ENCODE measurements around the gene STX10.
"Not testable (repeated sequence)": the region's sequence is repeated elsewhere in the genome, so short reads cannot be mapped to it uniquely, and the experiment has no call there.

DNA sequence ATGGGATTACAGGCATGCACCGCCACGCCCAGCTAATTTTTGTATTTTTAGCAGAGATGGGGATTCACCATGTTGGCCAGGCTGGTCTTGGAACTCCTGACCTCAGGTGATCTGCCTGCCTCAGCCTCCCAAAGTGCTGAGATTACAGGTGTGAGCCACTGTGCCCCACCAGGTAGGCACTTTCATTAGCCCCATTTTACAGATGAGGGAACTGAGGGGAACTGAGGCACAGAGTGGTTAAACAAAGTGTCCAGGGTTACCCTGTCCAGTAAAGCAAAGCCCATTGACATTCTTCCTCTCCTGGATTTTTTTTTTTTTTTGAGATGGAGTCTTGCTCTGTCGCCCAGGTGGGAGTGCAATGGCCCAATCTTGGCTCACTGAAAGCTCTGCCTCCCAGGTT lies 16.0 kb upstream of the STX10 start:
- TF ChIP-seq POLR2A (IDR thresholded peaks at IDR 0.05) = not testable (repeated sequence)
- TF ChIP-seq, protein P1, sequence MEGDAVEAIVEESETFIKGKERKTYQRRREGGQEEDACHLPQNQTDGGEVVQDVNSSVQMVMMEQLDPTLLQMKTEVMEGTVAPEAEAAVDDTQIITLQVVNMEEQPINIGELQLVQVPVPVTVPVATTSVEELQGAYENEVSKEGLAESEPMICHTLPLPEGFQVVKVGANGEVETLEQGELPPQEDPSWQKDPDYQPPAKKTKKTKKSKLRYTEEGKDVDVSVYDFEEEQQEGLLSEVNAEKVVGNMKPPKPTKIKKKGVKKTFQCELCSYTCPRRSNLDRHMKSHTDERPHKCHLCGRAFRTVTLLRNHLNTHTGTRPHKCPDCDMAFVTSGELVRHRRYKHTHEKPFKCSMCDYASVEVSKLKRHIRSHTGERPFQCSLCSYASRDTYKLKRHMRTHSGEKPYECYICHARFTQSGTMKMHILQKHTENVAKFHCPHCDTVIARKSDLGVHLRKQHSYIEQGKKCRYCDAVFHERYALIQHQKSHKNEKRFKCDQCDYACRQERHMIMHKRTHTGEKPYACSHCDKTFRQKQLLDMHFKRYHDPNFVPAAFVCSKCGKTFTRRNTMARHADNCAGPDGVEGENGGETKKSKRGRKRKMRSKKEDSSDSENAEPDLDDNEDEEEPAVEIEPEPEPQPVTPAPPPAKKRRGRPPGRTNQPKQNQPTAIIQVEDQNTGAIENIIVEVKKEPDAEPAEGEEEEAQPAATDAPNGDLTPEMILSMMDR (IDR thresholded peaks at IDR 0.05) = not testable (repeated sequence)

All from adrenal gland (tissue), 5 donors.